Panc1 (cell line): ENCODE results near the gene TTC39B.

Source experiments
- CTCF ChIP-seq: fragments of 450-650 bp; IDR thresholded peaks from 2 replicates; pipeline ENCODE4 v1.5.1; 2017; ENCODE audit warnings: mild to moderate bottlenecking
- POLR2AphosphoS5 ChIP-seq: IDR thresholded peaks from 2 replicates; pipeline ENCODE4 v1.6.1; 2012; ENCODE audit warnings: mild to moderate bottlenecking, low read depth, low read length, moderate library complexity
- SIN3A ChIP-seq: IDR thresholded peaks from 2 replicates; pipeline ENCODE4 v1.6.1; 2012; ENCODE audit warnings: low read depth, mild to moderate bottlenecking, low read length, moderate library complexity, borderline replicate concordance; ENCODE audit not compliant: insufficient read depth
- TCF7L2 ChIP-seq: IDR thresholded peaks from 2 replicates; pipeline ENCODE4 v1.6.1; 2011; ENCODE audit warnings: mild to moderate bottlenecking, low read depth, low read length, inconsistent platforms

GRCh38 chr9:15116130-15116580, 190.9 kb downstream of the TTC39B start:
- TF ChIP-seq CTCF (no peak), TCF7L2 (no peak), POLR2AphosphoS5 (no peak), SIN3A (no peak)
